Measurements from ENCODE around the gene KIF1C. TPM values are rescaled to one million over a fixed set of nuclear protein-coding genes. Genes with fewer than 3 reads are reported as not detected.

Gene KIF1C
- total RNA-seq, 1 experiment from 2014 or later, result 130 TPM

- Mint-ChIP-seq H3K4me1 (peaks cover 34% of the 10 kb centered on the region), H3K27me3 (ENCODE audit: low read depth) (no peaks in the 10 kb centered on the region), H3K27ac (no peak overlapping the region), H3K9me3 (no peaks in the 10 kb centered on the region), H3K36me3 (no peaks in the 10 kb centered on the region), H3K4me3 (no peak overlapping the region)
- ChIA-PET POLR2A (interaction anchor here (0.5 to 2.1 kb wide), 3 partner anchors 13 to 143 kb away, joined by 3 to 7 read pairs (median 3); no protein-coding TSS in a partner anchor), CTCF (interaction anchor here (1.1 kb wide), 2 partner anchors 33 to 44 kb away, joined by 3 to 4 read pairs; no protein-coding TSS in a partner anchor)
- ATAC-seq, result no peak
- no peak for DNase-seq (ENCODE audit: low spot score)
- TF ChIP-seq NFE2L1 (CRISPR knock-in tag; IDR thresholded peaks at IDR 0.05) (no peak), ATF1 (CRISPR knock-in tag; IDR thresholded peaks at IDR 0.05) (no peak), MXD4 (CRISPR knock-in tag; IDR thresholded peaks at IDR 0.05; ENCODE audit: borderline replicate concordance) (no peak), GABPB1 (CRISPR knock-in tag; IDR thresholded peaks at IDR 0.05) (no peak), FOXJ3 (CRISPR knock-in tag; IDR thresholded peaks at IDR 0.05; ENCODE audit: borderline replicate concordance) (no peak)
These were observed 44.2 kb upstream of the KIF1C start for GRCh38 chr17:4953451-4953961.

- Mint-ChIP-seq H3K4me1 (peaks cover 38% of the 10 kb centered on the region), H3K27ac (no peak overlapping the region), H3K9me3 (no peaks in the 10 kb centered on the region), H3K36me3 (peaks cover 7% of the 10 kb centered on the region; the same call in 1 of the 2 replicates), H3K27me3 (ENCODE audit: low read depth) (no peaks in the 10 kb centered on the region), H3K4me3 (no peak overlapping the region)
- ChIA-PET CTCF (interaction anchor here (0.6 to 2.7 kb wide), 5 partner anchors 12 to 73 kb away, joined by 3 to 13 read pairs (median 6); partner anchors contain the start of genes RNF167, SLC25A11 and SPAG7), POLR2A (interaction anchor here (1.0 kb wide), 1 partner anchor 12 kb away, joined by 4 read pairs; the partner anchor contains the start of gene SPAG7)
- TF ChIP-seq CREM (CRISPR knock-in tag; IDR thresholded peaks at IDR 0.05) (no peak), TEAD1 (CRISPR knock-in tag; IDR thresholded peaks at IDR 0.05) (no peak), MXD4 (CRISPR knock-in tag; IDR thresholded peaks at IDR 0.05; ENCODE audit: borderline replicate concordance) (no peak), STAT6 (CRISPR knock-in tag; conservative IDR thresholded peaks at IDR 0.05; ENCODE audit: low read depth) (no peak), ESRRA (CRISPR knock-in tag; IDR thresholded peaks at IDR 0.05; ENCODE audit: borderline replicate concordance) (no peak), CREB1 (CRISPR knock-in tag; IDR thresholded peaks at IDR 0.05) (no peak), ZNF121 (CRISPR knock-in tag; IDR thresholded peaks at IDR 0.05) (no peak), FOXK1 (CRISPR knock-in tag; IDR thresholded peaks at IDR 0.05) (no peak), NR1H2 (CRISPR knock-in tag; IDR thresholded peaks at IDR 0.05) (no peak)
- no peak for ATAC-seq
- DNase-seq (ENCODE audit: low spot score), result no peak
These were observed 42.7 kb upstream of the KIF1C start for GRCh38 chr17:4955091-4955490.

- H3K9me3 Mint-ChIP-seq, result no peaks in the 10 kb centered on the region
- no peak overlapping the region for H3K27ac Mint-ChIP-seq
- peaks cover 7% of the 10 kb centered on the region; the same call in 1 of the 2 replicates for H3K36me3 Mint-ChIP-seq
- TF ChIP-seq ZNF425 (CRISPR knock-in tag; conservative IDR thresholded peaks at IDR 0.05), result no peak
- TF ChIP-seq CTCF (IDR thresholded peaks at IDR 0.05), result peak; percentile 53
- H3K4me3 Mint-ChIP-seq, result no peak overlapping the region
- no peaks in the 10 kb centered on the region for H3K27me3 Mint-ChIP-seq (ENCODE audit: low read depth)
- CTCF ChIA-PET, result interaction anchor here (0.7 to 2.7 kb wide), 9 partner anchors 10 to 103 kb away, joined by 3 to 13 read pairs (median 7); partner anchors contain the start of genes RNF167, SLC25A11 and SPAG7
- H3K4me1 Mint-ChIP-seq, result peaks cover 35% of the 10 kb centered on the region
- POLR2A ChIA-PET, result interaction anchor here (2.1 kb wide), 1 partner anchor 11 kb away, joined by 12 read pairs; the partner anchor contains the start of gene SPAG7
- ATAC-seq (peak; percentile 64), DNase-seq (ENCODE audit: low spot score) (peak; percentile 83)
These were observed 41.2 kb upstream of the KIF1C start for GRCh38 chr17:4956493-4957061.

All from WTC11 (cell line).